ENCODE data around the gene ATP23. TPM values are rescaled to one million over a fixed set of nuclear protein-coding genes. Genes with fewer than 3 reads are reported as not detected.

The ATP23 gene
- total RNA-seq, 1 experiment from 2014 or later = 12.8 TPM

DNA sequence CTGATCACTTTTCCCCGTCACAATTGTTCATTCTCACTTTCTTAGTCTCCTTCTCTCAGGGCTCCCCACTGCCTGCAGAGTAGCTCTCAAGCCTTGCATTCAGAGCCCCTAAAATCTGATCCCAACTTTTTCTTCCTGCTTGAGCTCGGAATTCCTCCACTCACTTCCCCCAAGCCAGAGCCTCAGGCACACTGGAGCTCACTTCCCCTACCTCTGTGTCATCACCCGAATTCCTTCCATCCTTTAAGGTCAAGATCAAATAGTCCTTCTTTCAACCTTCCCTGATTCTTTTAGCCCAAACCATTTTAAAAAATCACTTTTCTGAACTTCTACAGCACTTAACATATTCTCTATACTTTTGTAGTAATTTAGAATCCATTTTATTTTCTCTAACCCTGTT, 34.1 kb upstream of the ATP23 start:
- no peak overlapping the region for H3K4me3 Mint-ChIP-seq (ENCODE audit: low read depth, unreplicated experiment)
- no TSS peak for BruUV-seq (replicated peaks)
- H3K9me3 Mint-ChIP-seq (ENCODE audit: low read depth, unreplicated experiment) = no peaks in the 10 kb centered on the region
- H3K27ac Mint-ChIP-seq (ENCODE audit: unreplicated experiment) = no peak overlapping the region
- peaks cover 66% of the 10 kb centered on the region for H3K27me3 Mint-ChIP-seq (ENCODE audit: unreplicated experiment)
- DNase-seq = no peak
- H3K36me3 Mint-ChIP-seq (ENCODE audit: insufficient read depth, unreplicated experiment) = no peaks in the 10 kb centered on the region
- TF ChIP-seq, protein P1, sequence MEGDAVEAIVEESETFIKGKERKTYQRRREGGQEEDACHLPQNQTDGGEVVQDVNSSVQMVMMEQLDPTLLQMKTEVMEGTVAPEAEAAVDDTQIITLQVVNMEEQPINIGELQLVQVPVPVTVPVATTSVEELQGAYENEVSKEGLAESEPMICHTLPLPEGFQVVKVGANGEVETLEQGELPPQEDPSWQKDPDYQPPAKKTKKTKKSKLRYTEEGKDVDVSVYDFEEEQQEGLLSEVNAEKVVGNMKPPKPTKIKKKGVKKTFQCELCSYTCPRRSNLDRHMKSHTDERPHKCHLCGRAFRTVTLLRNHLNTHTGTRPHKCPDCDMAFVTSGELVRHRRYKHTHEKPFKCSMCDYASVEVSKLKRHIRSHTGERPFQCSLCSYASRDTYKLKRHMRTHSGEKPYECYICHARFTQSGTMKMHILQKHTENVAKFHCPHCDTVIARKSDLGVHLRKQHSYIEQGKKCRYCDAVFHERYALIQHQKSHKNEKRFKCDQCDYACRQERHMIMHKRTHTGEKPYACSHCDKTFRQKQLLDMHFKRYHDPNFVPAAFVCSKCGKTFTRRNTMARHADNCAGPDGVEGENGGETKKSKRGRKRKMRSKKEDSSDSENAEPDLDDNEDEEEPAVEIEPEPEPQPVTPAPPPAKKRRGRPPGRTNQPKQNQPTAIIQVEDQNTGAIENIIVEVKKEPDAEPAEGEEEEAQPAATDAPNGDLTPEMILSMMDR (IDR thresholded peaks at IDR 0.05; ENCODE audit: unreplicated experiment) = no peak
- peaks cover 7% of the 10 kb centered on the region for H3K4me1 Mint-ChIP-seq (ENCODE audit: low read depth, unreplicated experiment)
- CTCF ChIA-PET = interaction anchor here (1.0 kb wide), 1 partner anchor 11 kb away, joined by 5 read pairs; no protein-coding TSS in a partner anchor
- intact Hi-C loops (cut with micrococcal nuclease; ENCODE audit: unreplicated experiment) = no loop called here

DNA sequence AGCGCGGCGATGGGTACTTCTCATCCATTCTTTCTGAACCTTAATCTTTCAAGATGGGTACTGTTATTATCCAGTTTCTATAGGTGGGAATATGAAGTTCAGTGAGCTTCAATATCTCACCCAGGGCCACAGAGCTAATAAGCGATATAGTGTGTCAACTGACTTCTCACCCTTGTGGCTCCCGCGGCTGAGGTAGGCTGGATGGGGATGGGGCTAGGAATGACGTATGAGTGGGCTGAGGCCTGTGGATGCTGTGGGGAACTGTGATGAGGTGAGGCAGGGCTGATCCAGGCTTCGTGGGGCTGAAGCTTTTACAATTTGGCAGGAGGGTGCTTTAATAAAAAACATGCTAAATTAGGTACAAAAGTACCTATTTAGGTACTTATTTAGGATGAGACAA, 32.9 kb upstream of the ATP23 start:
- intact Hi-C loops (cut with micrococcal nuclease; ENCODE audit: unreplicated experiment) = no loop called here

DNA sequence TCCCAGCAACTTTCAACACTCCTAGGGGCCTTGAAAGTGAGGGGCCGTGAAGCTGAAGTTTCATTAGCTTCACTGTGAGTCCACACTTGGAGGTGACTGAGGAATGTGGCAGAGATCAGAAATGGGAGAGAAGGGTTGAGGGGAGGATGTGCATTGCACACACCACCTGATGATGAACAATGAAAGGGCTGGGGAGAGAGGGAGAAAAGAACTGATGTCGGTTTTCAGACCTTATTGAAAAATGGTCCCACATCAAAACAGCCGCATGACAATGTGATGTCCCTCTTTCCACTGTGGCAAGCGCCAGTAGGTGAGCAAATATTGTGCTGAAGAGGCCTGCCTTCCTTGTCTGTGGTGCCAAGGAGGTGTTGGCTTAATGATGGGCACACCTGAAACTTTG, 32.3 kb upstream of the ATP23 start:
- H3K27me3 Mint-ChIP-seq (ENCODE audit: unreplicated experiment) = peaks cover 78% of the 10 kb centered on the region
- no peak overlapping the region for H3K4me3 Mint-ChIP-seq (ENCODE audit: low read depth, unreplicated experiment)
- H3K4me1 Mint-ChIP-seq (ENCODE audit: low read depth, unreplicated experiment) = peaks cover 7% of the 10 kb centered on the region
- TF ChIP-seq, protein P1 (IDR thresholded peaks at IDR 0.05; ENCODE audit: unreplicated experiment) = no peak
- no TSS peak for BruUV-seq (replicated peaks)
- no peaks in the 10 kb centered on the region for H3K36me3 Mint-ChIP-seq (ENCODE audit: insufficient read depth, unreplicated experiment)
- intact Hi-C loops (cut with micrococcal nuclease; ENCODE audit: unreplicated experiment) = no loop called here
- CTCF ChIA-PET = no interaction called here
- H3K9me3 Mint-ChIP-seq (ENCODE audit: low read depth, unreplicated experiment) = no peaks in the 10 kb centered on the region
- no peak overlapping the region for H3K27ac Mint-ChIP-seq (ENCODE audit: unreplicated experiment)
- DNase-seq = no peak

More for the DNA sequence above, 32.9 kb upstream of the ATP23 start:
- H3K9me3 Mint-ChIP-seq (ENCODE audit: low read depth, unreplicated experiment) = no peaks in the 10 kb centered on the region
- no peak for DNase-seq
- peaks cover 73% of the 10 kb centered on the region for H3K27me3 Mint-ChIP-seq (ENCODE audit: unreplicated experiment)
- H3K27ac Mint-ChIP-seq (ENCODE audit: unreplicated experiment) = no peak overlapping the region
- H3K4me1 Mint-ChIP-seq (ENCODE audit: low read depth, unreplicated experiment) = peaks cover 7% of the 10 kb centered on the region
- TF ChIP-seq, protein P1 (IDR thresholded peaks at IDR 0.05; ENCODE audit: unreplicated experiment) = no peak
- CTCF ChIA-PET = no interaction called here
- no TSS peak for BruUV-seq (replicated peaks)
- H3K36me3 Mint-ChIP-seq (ENCODE audit: insufficient read depth, unreplicated experiment) = no peaks in the 10 kb centered on the region
- H3K4me3 Mint-ChIP-seq (ENCODE audit: low read depth, unreplicated experiment) = no peak overlapping the region

DNA sequence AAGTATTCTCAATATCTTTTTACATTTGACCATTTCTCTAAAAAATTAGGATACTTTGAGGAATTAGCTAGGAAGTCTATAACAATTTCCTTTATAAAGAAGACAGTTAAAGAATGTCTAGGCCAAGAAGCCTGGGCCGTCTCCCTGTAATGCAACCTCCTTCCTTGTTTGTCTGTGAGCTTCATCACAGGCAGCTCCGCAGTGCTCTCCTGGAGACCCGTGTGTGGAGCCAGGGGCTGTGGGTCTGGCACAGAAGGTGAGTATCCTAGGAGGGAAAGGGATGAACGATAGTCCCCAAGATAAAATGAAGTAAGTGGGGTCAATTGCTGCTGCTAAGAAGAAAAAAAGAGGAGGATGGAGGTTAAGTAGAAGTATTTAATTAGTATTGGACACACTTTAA, 31.8 kb upstream of the ATP23 start:
- Mint-ChIP-seq H3K4me1 (ENCODE audit: low read depth, unreplicated experiment) (peaks cover 7% of the 10 kb centered on the region), H3K36me3 (ENCODE audit: insufficient read depth, unreplicated experiment) (no peaks in the 10 kb centered on the region), H3K4me3 (ENCODE audit: low read depth, unreplicated experiment) (no peak overlapping the region), H3K27me3 (ENCODE audit: unreplicated experiment) (peaks cover 84% of the 10 kb centered on the region), H3K9me3 (ENCODE audit: low read depth, unreplicated experiment) (no peaks in the 10 kb centered on the region), H3K27ac (ENCODE audit: unreplicated experiment) (no peak overlapping the region)
- no peak for DNase-seq
- TF ChIP-seq, protein P1 (IDR thresholded peaks at IDR 0.05; ENCODE audit: unreplicated experiment) = no peak
- CTCF ChIA-PET = no interaction called here
- intact Hi-C loops (cut with micrococcal nuclease; ENCODE audit: unreplicated experiment) = no loop called here
- no TSS peak for BruUV-seq (replicated peaks)
